Measurements from ENCODE around the gene CALR. TPM values are rescaled to one million over a fixed set of nuclear protein-coding genes. Genes with fewer than 3 reads are reported as not detected.

CALR gene
- total RNA-seq (2022; extraction: Qiagen RNA extraction) = 477 to 541 TPM (median 511 TPM) in 5 replicates

GRCh38 chr19:12937927-12938778 lies at the start of gene CALR:
TSS of gene CALR (plus strand) at chr19:12938609. CDS start at chr19:12938680, 71 bp downstream.

GRCh38 chr19:12890787-12891552 lies 47.4 kb upstream of the CALR start, which contains the start of gene GCDH:
TSS of gene GCDH (plus strand) at chr19:12891160. CDS start at chr19:12891305, 145 bp downstream.

GRCh38 chr19:12933287-12934072 lies 4.9 kb upstream of the CALR start, which contains the start of gene FARSA:
TSS of gene FARSA (minus strand) at chr19:12933711. CDS start at chr19:12933696, 15 bp downstream.

GRCh38 chr19:12945479-12946091 lies 7.2 kb downstream of the CALR start, which contains the start of gene RAD23A:
TSS of gene RAD23A (plus strand) at chr19:12945862. CDS start at chr19:12945949, 87 bp downstream.

GRCh38 chr19:12956446-12957388 lies 18.3 kb downstream of the CALR start, which contains the start of gene GADD45GIP1:
TSS of gene GADD45GIP1 (minus strand) at chr19:12957223. CDS start at chr19:12957212, 11 bp downstream.

GRCh38 chr19:12969292-12969988 lies 31.0 kb downstream of the CALR start, which contains the start of gene DAND5:
TSS of gene DAND5 (plus strand) at chr19:12969576. CDS start at chr19:12969661, 85 bp downstream.

Other genes with a start within 250 kb of the CALR start
- gene FBXW9, start 242.0 kb upstream of the CALR start, total RNA-seq (2022; extraction: Qiagen RNA extraction) = 8.9 to 12.9 TPM (median 12.4 TPM) in 5 replicates
- gene TNPO2, start 214.7 kb upstream of the CALR start, total RNA-seq (2022; extraction: Qiagen RNA extraction) = 26.6 to 34.8 TPM (median 30.9 TPM) in 5 replicates
- gene TRIR, start 203.9 kb upstream of the CALR start, total RNA-seq (2022; extraction: Qiagen RNA extraction) = 170 to 218 TPM (median 210 TPM) in 5 replicates
- 76.4 to 107 TPM (median 98.1 TPM) in 5 replicates for gene GET3, start 201.1 kb upstream of the CALR start, total RNA-seq (2022; extraction: Qiagen RNA extraction)
- 2.4 to 4.3 TPM (median 3.7 TPM) in 5 replicates for gene BEST2, start 186.8 kb upstream of the CALR start, total RNA-seq (2022; extraction: Qiagen RNA extraction)
- 9.2 to 12.4 TPM (median 10.0 TPM) in 5 replicates for gene HOOK2, start 163.1 kb upstream of the CALR start, total RNA-seq (2022; extraction: Qiagen RNA extraction)
- gene JUNB, start 147.1 kb upstream of the CALR start, total RNA-seq (2022; extraction: Qiagen RNA extraction) = 127 to 217 TPM (median 181 TPM) in 5 replicates
- gene PRDX2, start 136.8 kb upstream of the CALR start, total RNA-seq (2022; extraction: Qiagen RNA extraction) = 0.59 to 1.1 TPM (median 0.74 TPM) in 5 replicates
- 8.0 to 11.7 TPM (median 10.6 TPM) in 4 of 5 replicates, not detected in the other for gene THSD8, start 136.5 kb upstream of the CALR start, total RNA-seq (2022; extraction: Qiagen RNA extraction)
- 33.8 to 49.7 TPM (median 47.7 TPM) in 5 replicates for gene RNASEH2A, start 132.0 kb upstream of the CALR start, total RNA-seq (2022; extraction: Qiagen RNA extraction)
- 0.20 to 0.32 TPM (median 0.22 TPM) in 4 of 5 replicates, not detected in the other for gene RTBDN, start 104.0 kb upstream of the CALR start, total RNA-seq (2022; extraction: Qiagen RNA extraction)
- 1.4 to 2.1 TPM (median 1.6 TPM) in 5 replicates for gene MAST1, start 100.1 kb upstream of the CALR start, total RNA-seq (2022; extraction: Qiagen RNA extraction)
- gene DNASE2, start 57.2 kb upstream of the CALR start, total RNA-seq (2022; extraction: Qiagen RNA extraction) = 25.3 to 31.3 TPM (median 30.2 TPM) in 5 replicates
- gene KLF1, start 51.4 kb upstream of the CALR start, total RNA-seq (2022; extraction: Qiagen RNA extraction) = 0.05 TPM in 1 of 5 replicates, not detected in the others
- gene GCDH, start 47.4 kb upstream of the CALR start, total RNA-seq (2022; extraction: Qiagen RNA extraction) = 8.3 to 10.7 TPM (median 8.8 TPM) in 5 replicates
- gene SYCE2, start 19.3 kb upstream of the CALR start, total RNA-seq (2022; extraction: Qiagen RNA extraction) = 0.24 to 0.59 TPM (median 0.45 TPM) in 5 replicates
- 65.5 to 76.9 TPM (median 69.5 TPM) in 5 replicates for gene FARSA, start 4.9 kb upstream of the CALR start, total RNA-seq (2022; extraction: Qiagen RNA extraction)
- 66.2 to 83.2 TPM (median 80.9 TPM) in 5 replicates for gene RAD23A, start 7.3 kb downstream of the CALR start, total RNA-seq (2022; extraction: Qiagen RNA extraction)
- gene GADD45GIP1, start 18.6 kb downstream of the CALR start, total RNA-seq (2022; extraction: Qiagen RNA extraction) = 30.8 to 58.1 TPM (median 54.9 TPM) in 5 replicates
- gene DAND5, start 31.0 kb downstream of the CALR start, total RNA-seq (2022; extraction: Qiagen RNA extraction) = 0.06 to 0.09 TPM (median 0.07 TPM) in 3 of 5 replicates, not detected in the others
- 3.2 to 4.0 TPM (median 3.5 TPM) in 5 replicates for gene NFIX, start 56.9 kb downstream of the CALR start, total RNA-seq (2022; extraction: Qiagen RNA extraction)
- gene LYL1, start 164.2 kb downstream of the CALR start, total RNA-seq (2022; extraction: Qiagen RNA extraction) = 0.72 to 1.0 TPM (median 0.85 TPM) in 5 replicates
- 32.2 to 38.4 TPM (median 35.9 TPM) in 5 replicates for gene TRMT1, start 178.1 kb downstream of the CALR start, total RNA-seq (2022; extraction: Qiagen RNA extraction)
- gene NACC1, start 179.7 kb downstream of the CALR start, total RNA-seq (2022; extraction: Qiagen RNA extraction) = 32.7 to 40.3 TPM (median 37.3 TPM) in 5 replicates
- 45.0 to 56.0 TPM (median 53.3 TPM) in 5 replicates for gene STX10, start 211.8 kb downstream of the CALR start, total RNA-seq (2022; extraction: Qiagen RNA extraction)
- 29.4 to 45.0 TPM (median 38.4 TPM) in 5 replicates for gene IER2, start 211.8 kb downstream of the CALR start, total RNA-seq (2022; extraction: Qiagen RNA extraction)